Inflammatory macrophage treated with lipopolysaccharide for 4 hours (primary cell): ENCODE results near the gene COL25A1.
A peak's percentile ranks its signal among the peaks of the same experiment; 100 is the strongest.

Experiments used
- DNase-seq: peaks from one replicate; pipeline ENCODE4 v3.0.0-alpha.2; 2020

Gene COL25A1

GRCh38 chr4:108840426-108840975 is 462.0 kb downstream of the COL25A1 start:
- no peak for DNase-seq

DNA sequence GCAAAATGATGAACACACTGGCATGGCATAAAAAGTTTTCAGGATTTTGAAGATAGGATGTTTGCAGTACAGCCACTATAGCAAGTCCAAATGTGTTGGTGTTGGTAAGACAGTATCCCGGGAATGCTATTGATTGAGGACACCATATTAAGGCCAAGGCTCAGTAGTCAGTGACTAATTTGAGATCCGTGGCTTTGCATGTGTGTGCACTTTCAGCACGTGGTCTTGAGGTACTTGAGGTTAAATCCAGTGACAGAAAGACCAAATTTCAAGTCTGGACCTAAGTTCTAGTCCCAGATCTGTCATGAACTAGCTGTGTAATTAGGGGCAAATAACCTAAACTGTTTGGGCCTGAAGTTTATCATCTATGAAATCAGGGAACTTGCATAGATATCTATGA is 463.1 kb downstream of the COL25A1 start:
- no peak for DNase-seq

- no peak for DNase-seq
Observed at GRCh38 chr4:108838451-108838850, 464.0 kb downstream of the COL25A1 start.

- DNase-seq = peak; percentile 26
Observed at GRCh38 chr4:108834835-108835384, 467.5 kb downstream of the COL25A1 start.

DNA sequence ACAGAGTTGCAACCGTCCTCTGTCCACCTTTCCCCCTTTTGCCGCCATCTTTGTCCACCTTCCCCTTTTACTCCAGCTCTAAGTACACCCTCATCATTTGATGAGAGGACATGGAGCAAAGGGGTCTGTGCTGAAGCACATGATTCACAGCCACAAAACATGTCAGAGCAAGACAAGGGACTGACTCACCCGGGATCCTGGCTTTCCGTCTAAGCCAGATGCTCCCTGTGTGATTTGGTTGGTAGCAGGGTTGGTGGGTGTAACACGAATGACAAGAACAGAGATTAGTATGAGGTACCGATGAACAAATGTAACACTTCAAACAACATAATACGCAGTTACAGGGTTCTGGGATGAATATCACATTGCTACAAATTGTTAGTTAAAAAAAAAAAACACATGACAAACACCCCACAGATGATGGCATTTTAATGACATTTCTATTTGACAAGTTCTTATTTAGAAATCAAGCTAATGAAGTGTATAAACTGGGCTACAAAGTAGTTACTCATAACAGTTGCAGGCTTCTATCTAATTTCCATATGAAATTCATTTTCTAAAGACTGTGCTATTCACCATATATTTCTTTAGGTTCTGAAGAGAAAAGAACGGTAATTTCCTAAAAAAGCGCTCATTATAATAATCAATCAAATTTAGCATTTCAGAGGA is 468.2 kb downstream of the COL25A1 start:
- no peak for DNase-seq

DNA sequence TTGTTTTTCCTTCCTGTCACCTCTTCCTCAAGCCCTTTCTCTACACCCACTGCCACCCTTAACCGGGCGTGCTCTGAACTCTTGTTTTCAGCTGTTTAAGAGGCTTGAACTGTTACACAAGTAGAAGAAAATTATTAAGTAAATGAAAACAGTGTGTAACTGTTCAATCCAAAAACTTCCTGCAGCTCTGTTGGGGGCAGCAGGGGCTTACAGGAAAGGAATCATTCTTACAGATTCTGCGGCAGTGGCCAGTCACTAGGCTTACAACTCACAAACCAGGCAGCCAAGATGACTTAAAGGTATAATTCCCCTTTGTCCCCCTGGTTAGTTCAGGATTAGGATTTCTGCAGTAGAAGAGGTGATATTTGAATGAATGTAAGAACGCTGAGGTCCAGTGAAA is 469.4 kb downstream of the COL25A1 start:
- DNase-seq = no peak

GRCh38 chr4:108831886-108832285 is 470.6 kb downstream of the COL25A1 start:
- DNase-seq = no peak

GRCh38 chr4:108831291-108831690 is 471.2 kb downstream of the COL25A1 start:
- no peak for DNase-seq

- DNase-seq = no peak
Observed at GRCh38 chr4:108830509-108831244, 471.8 kb downstream of the COL25A1 start.

GRCh38 chr4:108829966-108830492 is 472.4 kb downstream of the COL25A1 start:
- DNase-seq = no peak

GRCh38 chr4:108828620-108829019 is 473.8 kb downstream of the COL25A1 start:
- no peak for DNase-seq

DNA sequence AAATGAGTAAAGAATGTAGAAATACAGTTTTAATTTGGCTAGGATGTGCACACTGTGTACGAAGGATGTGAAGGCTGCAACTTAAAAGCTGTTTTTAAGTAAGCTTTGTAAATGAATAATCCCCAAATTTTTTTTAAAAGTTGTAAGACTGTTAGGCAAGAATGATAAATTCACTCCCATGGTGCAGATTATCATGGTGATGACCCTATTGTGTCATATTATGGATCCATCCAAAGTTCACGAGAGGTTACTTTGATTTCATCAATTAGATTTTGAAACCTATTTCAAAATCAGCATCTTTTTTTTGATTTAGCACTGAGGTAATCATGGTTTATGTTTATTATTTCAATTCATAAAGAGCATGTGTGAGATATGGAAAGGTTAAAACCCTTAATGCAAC is 476.7 kb downstream of the COL25A1 start:
- DNase-seq = no peak

DNA sequence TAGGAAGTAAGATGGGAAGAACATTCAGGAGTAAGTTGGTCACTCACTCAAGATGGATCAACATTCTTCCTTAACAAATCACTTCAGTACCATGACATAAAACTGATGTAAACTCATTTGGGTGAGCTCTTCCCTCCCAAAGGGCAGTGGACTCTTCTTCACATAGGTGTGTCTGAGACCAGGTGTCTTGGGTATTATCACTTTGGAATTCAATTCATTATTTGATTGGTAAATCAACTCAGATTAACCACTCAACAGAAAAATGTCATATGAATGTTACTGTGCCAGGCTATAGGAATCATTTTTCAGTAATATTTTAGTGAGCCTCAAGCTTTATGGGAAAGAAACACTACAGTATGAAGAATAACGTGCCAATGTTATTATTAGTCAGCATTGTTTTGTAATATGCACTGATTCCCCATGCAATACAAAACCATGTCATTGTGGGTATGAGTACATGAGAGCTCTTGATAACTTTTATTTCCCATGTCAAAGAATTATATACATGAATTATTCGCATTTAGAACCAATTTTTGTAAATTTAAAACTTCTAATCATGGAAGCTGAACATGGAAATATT is 481.0 kb downstream of the COL25A1 start:
- DNase-seq = no peak

DNA sequence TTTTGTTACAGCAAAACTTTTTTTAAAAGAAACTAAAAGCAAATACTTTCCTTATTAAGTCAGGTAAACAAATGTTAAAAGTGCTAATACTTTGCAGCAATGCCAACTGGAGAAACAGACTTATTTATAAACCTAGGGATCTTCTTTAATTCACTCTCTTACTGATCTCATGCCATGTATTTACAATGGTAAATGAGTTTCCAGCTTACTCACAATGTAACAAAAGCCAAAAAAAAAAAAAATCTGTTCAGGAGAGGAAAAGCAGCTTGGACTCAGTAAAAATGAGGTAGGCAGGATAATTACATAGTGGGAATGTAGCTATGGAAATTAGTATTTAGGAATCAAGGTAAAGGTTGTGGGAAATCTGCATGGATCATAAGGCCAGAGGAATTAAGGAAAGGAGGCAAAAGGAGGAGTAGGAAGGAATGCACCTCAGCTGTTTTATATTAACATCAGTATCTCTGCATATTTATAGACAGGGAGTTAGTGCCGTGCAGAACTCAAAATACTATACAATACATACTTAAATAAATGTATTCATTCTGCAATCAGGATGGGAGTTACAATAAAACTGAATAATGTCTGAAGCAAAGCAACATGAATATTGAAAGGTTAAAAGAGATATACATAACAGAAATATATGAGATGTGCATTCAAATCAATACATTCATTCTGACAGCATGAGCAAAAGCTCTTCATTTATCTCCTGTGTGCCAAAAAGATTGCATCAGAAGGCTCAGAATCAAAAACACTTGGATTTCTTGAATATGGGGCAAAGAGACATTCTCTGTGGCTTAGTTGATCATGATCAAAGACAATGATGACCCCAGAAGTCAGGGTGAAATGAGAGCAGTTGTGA is 481.7 kb downstream of the COL25A1 start:
- DNase-seq = no peak

DNA sequence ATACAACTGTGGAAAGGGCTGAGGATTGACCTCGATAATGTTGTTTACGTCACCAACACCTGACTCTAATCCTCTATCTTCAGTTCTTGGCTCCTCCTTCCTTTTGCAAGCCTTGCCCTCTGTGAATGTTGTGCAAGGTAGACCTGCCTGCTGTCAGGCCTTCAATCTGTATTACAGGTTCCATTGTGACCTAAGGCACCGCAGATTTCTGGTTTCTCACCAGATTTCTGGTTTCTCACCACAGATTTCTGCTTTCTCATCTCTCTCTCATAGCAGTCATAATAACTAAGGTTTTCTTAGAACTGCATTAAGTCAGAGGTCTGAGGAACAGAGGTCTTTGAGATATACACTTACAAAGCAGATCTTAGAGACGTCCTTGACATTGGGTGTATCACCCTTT is 488.1 kb downstream of the COL25A1 start:
- DNase-seq = no peak

DNA sequence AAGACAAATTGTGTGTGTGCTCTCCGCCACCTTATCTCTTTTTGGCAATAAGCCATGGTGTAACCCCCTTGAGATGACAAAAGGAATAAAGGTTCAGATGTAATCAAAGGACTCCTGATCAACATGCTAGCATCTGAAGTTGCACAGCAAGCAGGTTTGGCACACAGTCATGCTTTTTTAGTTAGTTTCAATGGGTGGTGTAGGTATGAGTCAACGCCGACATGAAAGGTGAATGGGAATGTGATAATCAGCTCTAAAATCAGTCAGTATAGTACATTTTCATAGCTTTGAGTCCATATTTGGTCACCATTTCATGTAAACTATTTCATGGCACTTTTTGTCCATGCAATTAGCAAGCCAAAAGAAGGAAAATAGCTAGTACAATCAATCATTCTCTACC is 489.2 kb downstream of the COL25A1 start:
- no peak for DNase-seq

DNA sequence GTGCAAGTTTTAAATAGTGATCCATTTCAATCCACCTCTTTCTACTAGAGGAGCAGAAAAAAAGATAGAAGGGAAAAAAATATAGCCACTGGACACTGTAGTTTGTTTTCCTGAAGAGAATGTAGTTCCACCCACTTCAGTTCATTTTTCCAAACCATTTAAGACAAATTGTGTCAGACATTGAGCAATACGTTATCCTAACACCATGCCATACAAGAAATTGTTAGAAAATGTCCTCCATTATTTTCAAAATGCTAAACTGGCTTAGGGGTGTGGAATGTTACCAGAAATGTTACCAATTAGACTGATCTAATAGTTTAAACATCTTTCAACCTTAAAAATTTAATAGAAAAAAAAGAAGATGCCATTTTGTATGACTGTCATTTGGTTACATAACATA is 491.0 kb downstream of the COL25A1 start:
- no peak for DNase-seq

DNA sequence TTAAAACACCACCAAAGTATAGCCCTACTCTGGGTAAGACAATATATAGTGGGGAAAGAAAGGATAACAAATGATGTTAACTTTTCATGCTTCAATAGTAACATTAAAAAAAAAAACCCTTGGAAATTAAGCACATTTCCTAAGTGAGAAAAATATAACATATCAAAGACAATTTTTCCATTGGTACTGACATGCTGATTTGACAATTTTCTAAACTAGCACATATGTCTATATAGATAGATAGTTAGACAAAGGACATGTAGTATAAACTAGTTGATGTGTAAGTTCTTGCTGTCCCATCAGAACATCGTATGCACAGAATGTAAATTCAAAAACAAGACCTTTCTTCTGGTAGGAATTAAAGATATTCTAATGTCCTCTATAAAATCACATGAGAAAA is 492.4 kb downstream of the COL25A1 start:
- DNase-seq = no peak

DNA sequence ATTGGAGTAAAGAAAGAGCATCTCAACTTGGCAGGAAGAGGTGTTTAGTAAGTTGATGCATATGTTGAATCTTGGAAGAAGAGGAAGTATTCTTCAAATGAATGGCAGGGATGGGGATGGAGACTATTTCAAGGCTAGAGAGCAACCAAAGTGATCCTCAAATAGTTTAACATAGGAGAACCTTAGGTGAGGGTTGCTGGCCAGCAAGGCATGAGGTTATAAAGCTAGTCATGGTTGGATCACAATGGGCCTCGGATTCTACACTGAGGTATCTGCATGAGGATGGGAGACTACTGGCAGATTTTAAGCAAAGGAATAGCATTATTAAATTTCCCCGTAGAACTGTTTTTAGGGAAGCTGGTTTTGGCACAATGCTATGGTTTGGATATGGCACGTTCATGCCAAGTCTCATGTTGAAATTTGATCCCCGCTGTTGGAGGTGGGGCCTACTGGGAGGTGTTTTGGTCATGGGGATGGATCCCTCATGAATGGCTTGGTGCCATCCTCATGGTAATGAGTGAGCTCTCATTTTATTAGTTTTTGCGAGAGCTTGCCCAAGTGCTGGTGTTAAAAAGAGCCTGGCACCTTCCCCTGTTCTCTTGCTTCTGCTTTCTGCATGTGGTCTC is 497.7 kb downstream of the COL25A1 start:
- DNase-seq = no peak

- DNase-seq = no peak
Observed at GRCh38 chr4:108799306-108799705, 503.2 kb downstream of the COL25A1 start.

GRCh38 chr4:108796173-108796572 is 506.3 kb downstream of the COL25A1 start:
- no peak for DNase-seq

- no peak for DNase-seq
Observed at GRCh38 chr4:108795733-108796132, 506.7 kb downstream of the COL25A1 start.
